Endothelial cell (in vitro differentiated cells): Measurements from ENCODE around the gene MGME1. TPM values are rescaled to one million over a fixed set of nuclear protein-coding genes. Genes with fewer than 3 reads are reported as not detected.

Source experiments
- DNase-seq: peaks from one replicate; pipeline ENCODE4 v3.0.0; 2021; ENCODE audit warnings: low spot score
- H3K27ac Mint-ChIP-seq: one replicate; pipeline ENCODE4 v1.8.0; 2021; ENCODE audit warnings: mixed read lengths, inconsistent platforms; ENCODE audit not compliant: unreplicated experiment
- H3K27me3 Mint-ChIP-seq: one replicate; pipeline ENCODE4 v1.8.0; 2021; ENCODE audit warnings: mild to moderate bottlenecking, moderate library complexity, mixed read lengths, inconsistent platforms; ENCODE audit not compliant: unreplicated experiment
- H3K36me3 Mint-ChIP-seq: one replicate; pipeline ENCODE4 v1.8.0; 2021; ENCODE audit warnings: mild to moderate bottlenecking, low read depth, mixed read lengths, inconsistent platforms; ENCODE audit not compliant: unreplicated experiment
- H3K4me1 Mint-ChIP-seq: one replicate; pipeline ENCODE4 v1.8.0; 2021; ENCODE audit warnings: mild to moderate bottlenecking, mixed read lengths, inconsistent platforms; ENCODE audit not compliant: unreplicated experiment
- H3K4me3 Mint-ChIP-seq: one replicate; pipeline ENCODE4 v1.8.0; 2021; ENCODE audit warnings: mild to moderate bottlenecking, mixed read lengths, inconsistent platforms; ENCODE audit not compliant: unreplicated experiment
- H3K9me3 Mint-ChIP-seq: one replicate; pipeline ENCODE4 v1.8.0; 2021; ENCODE audit warnings: mixed read lengths, inconsistent platforms; ENCODE audit not compliant: unreplicated experiment
- total RNA-seq: library from RNA; stranded (reverse); fragmentation: NEBNext Ultra II Directional; extraction: Animal tissue kit (Norgen Biotek cat#: 25700); gene quantifications from one replicate; pipeline ENCODE4 v1.2.1, GENCODE V29; 2021; ENCODE audit not compliant: unreplicated experiment
- TF ChIP-seq, protein P1 (sequence below): fragments of 200-600 bp; sonication (generic); IDR thresholded peaks from one replicate; pipeline ENCODE4 v1.5.0; 2021; ENCODE audit warnings: antibody characterized with exemption; ENCODE audit not compliant: unreplicated experiment

MGME1 gene
- total RNA-seq, 1 donor from 2014 or later, result 17.5 TPM

DNA sequence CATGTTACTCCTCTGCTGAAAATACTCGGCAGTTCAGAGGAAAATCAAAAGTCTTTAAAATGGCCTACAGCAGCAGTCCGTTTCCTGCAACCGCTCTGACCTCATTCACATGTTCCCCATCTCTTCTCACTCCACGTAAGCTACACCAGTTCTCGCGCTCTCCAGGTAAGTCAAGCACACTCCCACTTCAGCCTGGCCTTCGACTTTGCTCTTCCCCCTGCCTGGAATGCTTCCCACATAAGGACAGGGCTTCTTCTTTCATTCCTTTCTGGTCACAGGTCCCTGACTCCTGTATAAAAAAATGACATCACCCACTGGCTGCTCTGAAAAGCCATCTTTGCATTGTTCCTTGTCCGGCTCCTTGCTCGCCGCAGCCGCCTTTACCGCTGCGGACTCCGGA is 42.7 kb downstream of the MGME1 start:
- TF ChIP-seq, protein P1, sequence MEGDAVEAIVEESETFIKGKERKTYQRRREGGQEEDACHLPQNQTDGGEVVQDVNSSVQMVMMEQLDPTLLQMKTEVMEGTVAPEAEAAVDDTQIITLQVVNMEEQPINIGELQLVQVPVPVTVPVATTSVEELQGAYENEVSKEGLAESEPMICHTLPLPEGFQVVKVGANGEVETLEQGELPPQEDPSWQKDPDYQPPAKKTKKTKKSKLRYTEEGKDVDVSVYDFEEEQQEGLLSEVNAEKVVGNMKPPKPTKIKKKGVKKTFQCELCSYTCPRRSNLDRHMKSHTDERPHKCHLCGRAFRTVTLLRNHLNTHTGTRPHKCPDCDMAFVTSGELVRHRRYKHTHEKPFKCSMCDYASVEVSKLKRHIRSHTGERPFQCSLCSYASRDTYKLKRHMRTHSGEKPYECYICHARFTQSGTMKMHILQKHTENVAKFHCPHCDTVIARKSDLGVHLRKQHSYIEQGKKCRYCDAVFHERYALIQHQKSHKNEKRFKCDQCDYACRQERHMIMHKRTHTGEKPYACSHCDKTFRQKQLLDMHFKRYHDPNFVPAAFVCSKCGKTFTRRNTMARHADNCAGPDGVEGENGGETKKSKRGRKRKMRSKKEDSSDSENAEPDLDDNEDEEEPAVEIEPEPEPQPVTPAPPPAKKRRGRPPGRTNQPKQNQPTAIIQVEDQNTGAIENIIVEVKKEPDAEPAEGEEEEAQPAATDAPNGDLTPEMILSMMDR, result no peak
- peaks cover 5% of the 10 kb centered on the region for H3K4me1 Mint-ChIP-seq
- no peak overlapping the region for H3K4me3 Mint-ChIP-seq
- H3K27ac Mint-ChIP-seq, result peak overlapping the region; percentile 6
- H3K27me3 Mint-ChIP-seq, result peaks cover 1% of the 10 kb centered on the region
- no peak for DNase-seq
- H3K9me3 Mint-ChIP-seq, result no peaks in the 10 kb centered on the region
- H3K36me3 Mint-ChIP-seq, result no peaks in the 10 kb centered on the region

DNA sequence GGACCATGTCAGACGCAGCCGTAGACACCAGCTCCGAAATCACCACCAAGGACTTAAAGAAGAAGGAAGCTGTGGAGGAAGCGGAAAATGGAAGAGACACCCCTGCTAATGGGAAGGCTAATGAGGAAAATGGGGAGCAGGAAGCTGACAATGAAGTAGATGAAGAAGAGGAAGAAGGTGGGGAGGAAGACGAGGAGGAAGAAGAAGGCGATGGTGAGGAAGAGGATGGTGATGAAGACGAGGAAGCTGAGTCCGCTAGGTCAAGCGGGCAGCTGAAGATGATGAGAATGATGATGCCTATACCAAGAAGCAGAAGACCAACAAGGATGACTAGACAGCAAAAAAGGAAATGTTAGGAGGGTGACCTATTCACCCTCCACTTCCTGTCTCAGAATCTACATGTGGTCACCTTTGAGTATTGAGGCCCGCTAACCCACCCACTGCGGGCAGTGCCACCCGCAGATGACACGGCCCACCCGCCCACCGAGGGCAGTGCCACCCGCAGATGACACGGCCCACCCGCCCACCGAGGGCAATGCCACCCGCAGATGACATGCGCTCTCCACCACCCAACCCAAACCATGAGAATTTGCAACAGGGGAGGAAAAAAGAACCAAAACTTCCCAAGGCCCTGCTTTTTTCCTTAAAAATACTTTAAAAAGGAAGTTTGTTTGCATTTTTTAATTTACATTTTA is 43.3 kb downstream of the MGME1 start:
- TF ChIP-seq, protein P1, result no peak
- Mint-ChIP-seq H3K9me3 (no peaks in the 10 kb centered on the region), H3K36me3 (no peaks in the 10 kb centered on the region), H3K4me3 (no peak overlapping the region), H3K27me3 (no peaks in the 10 kb centered on the region), H3K4me1 (peaks cover 5% of the 10 kb centered on the region), H3K27ac (no peak overlapping the region)
- DNase-seq, result no peak

DNA sequence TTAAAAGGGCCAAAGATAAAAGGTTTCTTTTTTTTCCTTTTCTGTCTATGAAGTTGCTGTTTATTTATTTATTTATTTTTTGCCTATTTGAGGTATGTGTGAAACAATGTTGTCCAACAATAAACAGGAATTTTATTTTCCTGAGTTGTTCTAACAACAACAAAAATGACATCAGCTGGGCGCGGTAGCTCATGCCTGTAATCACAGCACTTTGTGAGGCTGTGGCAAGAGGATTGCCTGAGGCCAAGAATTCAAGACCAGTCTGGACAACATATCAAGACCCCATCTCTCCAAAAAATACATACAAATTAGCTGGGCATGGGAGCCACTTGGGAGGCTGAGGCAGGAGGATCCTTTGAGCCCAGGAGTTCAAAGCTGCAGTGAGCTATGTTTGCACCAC is 44.1 kb downstream of the MGME1 start:
- Mint-ChIP-seq H3K27me3 (no peaks in the 10 kb centered on the region), H3K9me3 (no peaks in the 10 kb centered on the region), H3K4me1 (peaks cover 5% of the 10 kb centered on the region), H3K4me3 (no peak overlapping the region), H3K27ac (no peak overlapping the region), H3K36me3 (no peaks in the 10 kb centered on the region)
- no peak for DNase-seq
- TF ChIP-seq, protein P1, result no peak

DNA sequence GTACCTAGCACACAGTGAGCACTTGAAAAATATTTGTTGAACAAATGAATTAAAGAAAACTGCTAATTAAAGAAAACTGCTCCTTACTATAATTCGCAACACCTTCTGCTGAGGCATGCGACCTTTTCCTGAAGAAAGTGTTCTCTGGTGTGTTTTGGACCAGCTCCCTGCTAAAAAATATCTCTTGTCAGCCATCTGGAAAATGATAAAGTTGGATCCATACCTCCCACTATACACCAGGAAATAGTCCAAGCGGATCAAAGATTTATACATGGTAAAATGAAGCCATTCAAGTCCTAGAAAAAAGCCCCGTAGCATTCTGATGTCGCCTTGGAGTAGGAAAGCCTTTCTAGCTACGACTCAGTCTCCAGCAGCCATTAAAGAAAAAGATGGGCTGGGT is 45.6 kb downstream of the MGME1 start:
- no peak for DNase-seq
- Mint-ChIP-seq H3K4me3 (no peak overlapping the region), H3K4me1 (peaks cover 5% of the 10 kb centered on the region), H3K27me3 (no peaks in the 10 kb centered on the region), H3K36me3 (no peaks in the 10 kb centered on the region), H3K9me3 (no peaks in the 10 kb centered on the region), H3K27ac (no peak overlapping the region)
- TF ChIP-seq, protein P1, result no peak

DNA sequence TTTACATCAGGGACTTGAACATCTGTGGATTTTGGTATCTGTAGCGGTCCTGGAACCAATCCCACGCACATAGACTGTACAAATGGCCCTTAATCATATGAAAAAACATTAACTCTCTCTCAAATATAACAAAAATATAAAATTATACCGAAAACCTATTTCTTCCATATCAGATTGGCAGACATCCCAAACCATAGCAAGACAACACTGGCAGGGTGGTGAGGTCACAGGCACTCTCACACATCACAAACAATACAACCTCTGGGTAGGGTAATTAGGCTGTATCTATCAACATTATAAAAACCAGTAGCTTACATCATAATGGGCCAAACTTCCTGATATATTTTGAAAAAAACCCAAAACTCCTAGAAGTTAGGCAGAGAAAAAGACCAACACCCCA is 48.0 kb downstream of the MGME1 start:
- H3K4me3 Mint-ChIP-seq, result no peak overlapping the region
- DNase-seq, result no peak
- H3K4me1 Mint-ChIP-seq, result peaks cover 3% of the 10 kb centered on the region
- no peaks in the 10 kb centered on the region for H3K27me3 Mint-ChIP-seq
- TF ChIP-seq, protein P1, result no peak
- no peak overlapping the region for H3K27ac Mint-ChIP-seq
- no peaks in the 10 kb centered on the region for H3K9me3 Mint-ChIP-seq
- no peaks in the 10 kb centered on the region for H3K36me3 Mint-ChIP-seq
